Neural crest cell (in vitro differentiated cells): ENCODE results near the gene RABGAP1L. TPM values are rescaled to one million over a fixed set of nuclear protein-coding genes. Genes with fewer than 3 reads are reported as not detected.
A peak's percentile ranks its signal among the peaks of the same experiment; 100 is the strongest.

Experiments used
- DNase-seq: peaks from one replicate; pipeline ENCODE4 v3.0.0; 2021; ENCODE audit warnings: low read depth, mixed read lengths, low spot score
- H3K27ac Mint-ChIP-seq: one replicate; pipeline ENCODE4 v1.8.0; 2021; ENCODE audit warnings: mild to moderate bottlenecking, mixed read lengths; ENCODE audit not compliant: unreplicated experiment
- H3K27me3 Mint-ChIP-seq: 2 replicates; pipeline ENCODE4 v1.8.0; 2021; ENCODE audit warnings: low read depth, mild to moderate bottlenecking, mixed read lengths
- H3K36me3 Mint-ChIP-seq: 2 replicates; pipeline ENCODE4 v1.8.0; 2021; ENCODE audit warnings: low read depth, mild to moderate bottlenecking, mixed read lengths
- H3K4me1 Mint-ChIP-seq: 2 replicates; pipeline ENCODE4 v1.8.0; 2021; ENCODE audit warnings: mixed read lengths
- H3K4me3 Mint-ChIP-seq: one replicate; pipeline ENCODE4 v1.8.0; 2021; ENCODE audit warnings: mild to moderate bottlenecking, mixed read lengths
- H3K9me3 Mint-ChIP-seq: 2 replicates; pipeline ENCODE4 v1.8.0; 2021; ENCODE audit warnings: mixed read lengths
- CTCF ChIP-seq: fragments of 200-600 bp; sonication (generic); conservative IDR thresholded peaks from 2 replicates; pipeline ENCODE4 v1.5.0; 2021; ENCODE audit warnings: antibody characterized with exemption, mild to moderate bottlenecking
- total RNA-seq: library from RNA; stranded (reverse); gene quantifications from 2 replicates; pipeline ENCODE4 v1.2.1, GENCODE V29; 2021

Gene RABGAP1L
- total RNA-seq, 1 donor from 2014 or later: 25.6 TPM

GRCh38 chr1:175035865-175036264 lies 876.5 kb downstream of the RABGAP1L start:
- H3K4me3 Mint-ChIP-seq: no peak overlapping the region
- no peaks in the 10 kb centered on the region for H3K36me3 Mint-ChIP-seq
- TF ChIP-seq CTCF: no peak
- H3K9me3 Mint-ChIP-seq: no peaks in the 10 kb centered on the region
- no peaks in the 10 kb centered on the region for H3K27me3 Mint-ChIP-seq
- H3K27ac Mint-ChIP-seq: no peak overlapping the region
- H3K4me1 Mint-ChIP-seq: peaks cover 4% of the 10 kb centered on the region
- no peak for DNase-seq

- no peaks in the 10 kb centered on the region for H3K36me3 Mint-ChIP-seq
- no peak overlapping the region for H3K27ac Mint-ChIP-seq
- H3K4me3 Mint-ChIP-seq: no peak overlapping the region
- no peak for TF ChIP-seq CTCF
- peaks cover 4% of the 10 kb centered on the region for H3K4me1 Mint-ChIP-seq
- H3K9me3 Mint-ChIP-seq: no peaks in the 10 kb centered on the region
- no peaks in the 10 kb centered on the region for H3K27me3 Mint-ChIP-seq
- DNase-seq: no peak
These were observed 877.2 kb downstream of the RABGAP1L start for GRCh38 chr1:175036476-175036875.

- Mint-ChIP-seq H3K36me3 (no peaks in the 10 kb centered on the region), H3K4me3 (no peak overlapping the region), H3K4me1 (peaks cover 4% of the 10 kb centered on the region), H3K9me3 (no peaks in the 10 kb centered on the region), H3K27me3 (no peaks in the 10 kb centered on the region), H3K27ac (no peak overlapping the region)
- no peak for TF ChIP-seq CTCF
- no peak for DNase-seq
These were observed 878.1 kb downstream of the RABGAP1L start for GRCh38 chr1:175037416-175037815.

GRCh38 chr1:175040324-175040879 lies 881.1 kb downstream of the RABGAP1L start:
- Mint-ChIP-seq H3K27me3 (no peaks in the 10 kb centered on the region), H3K27ac (no peak overlapping the region), H3K9me3 (peaks cover 3% of the 10 kb centered on the region), H3K4me1 (peaks cover 21% of the 10 kb centered on the region), H3K4me3 (no peak overlapping the region), H3K36me3 (peaks cover 2% of the 10 kb centered on the region)
- no peak for DNase-seq
- no peak for TF ChIP-seq CTCF

- H3K4me3 Mint-ChIP-seq: no peak overlapping the region
These were observed 883.3 kb downstream of the RABGAP1L start for GRCh38 chr1:175042650-175043049.

More at GRCh38 chr1:175042650-175043049, 883.3 kb downstream of the RABGAP1L start:
- Mint-ChIP-seq H3K36me3 (peaks cover 12% of the 10 kb centered on the region), H3K27ac (peak overlapping the region; percentile 4), H3K4me1 (peaks cover 25% of the 10 kb centered on the region), H3K27me3 (no peaks in the 10 kb centered on the region), H3K9me3 (peaks cover 10% of the 10 kb centered on the region)
- TF ChIP-seq CTCF: no peak
- DNase-seq: no peak
